Neural progenitor cell (in vitro differentiated cells): ENCODE measurements around the gene GLP1R. TPM values are rescaled to one million over a fixed set of nuclear protein-coding genes. Genes with fewer than 3 reads are reported as not detected.

Experiments
- DNase-seq: peaks from one replicate; pipeline ENCODE4 v3.0.0-alpha.2; 2016; ENCODE audit warnings: low spot score
- H2AFZ ChIP-seq: fragments of 200-600 bp; sonication (generic); replicated peaks from 2 replicates; pipeline ENCODE4 v1.6.1; 2016; ENCODE audit warnings: antibody characterized with exemption
- H3F3A ChIP-seq: fragments of 200-600 bp; sonication (generic); 2 replicates; pipeline ENCODE4 v1.6.1; 2016; ENCODE audit warnings: antibody characterized with exemption, low read depth
- H3K27ac ChIP-seq: fragments of 200-600 bp; sonication (generic); 2 replicates; pipeline ENCODE4 v1.5.1; 2016; ENCODE audit warnings: mild to moderate bottlenecking
- H3K27me3 ChIP-seq: fragments of 200-600 bp; sonication (generic); 2 replicates; pipeline ENCODE4 v1.6.1; 2016; ENCODE audit warnings: mild to moderate bottlenecking, moderate library complexity
- H3K36me3 ChIP-seq: fragments of 200-600 bp; sonication (generic); 2 replicates; pipeline ENCODE4 v1.5.1; 2016
- H3K4me1 ChIP-seq: fragments of 200-600 bp; sonication (generic); 2 replicates; pipeline ENCODE4 v1.6.1; 2016; ENCODE audit warnings: mixed run types
- H3K4me2 ChIP-seq: fragments of 200-600 bp; sonication (generic); 2 replicates; pipeline ENCODE4 v1.6.1; 2016
- H3K4me3 ChIP-seq: fragments of 200-600 bp; sonication (generic); 2 replicates; pipeline ENCODE4 v1.5.1; 2016
- H3K79me2 ChIP-seq: fragments of 200-600 bp; sonication (generic); 2 replicates; pipeline ENCODE4 v1.6.1; 2016; ENCODE audit warnings: low read depth
- H3K9ac ChIP-seq: fragments of 200-600 bp; sonication (generic); 2 replicates; pipeline ENCODE4 v1.6.1; 2016
- H3K9me3 ChIP-seq: fragments of 200-600 bp; sonication (generic); 2 replicates; pipeline ENCODE4 v1.5.1; 2016; ENCODE audit warnings: low read depth
- H4K20me1 ChIP-seq: fragments of 200-600 bp; sonication (generic); 2 replicates; pipeline ENCODE4 v1.6.1; 2016; ENCODE audit warnings: low read depth
- H3K27ac Mint-ChIP-seq: 3 replicates; pipeline ENCODE4 v1.8.0; 2021; ENCODE audit warnings: mixed read lengths
- H3K27me3 Mint-ChIP-seq: 2 replicates; pipeline ENCODE4 v1.8.0; 2022; ENCODE audit warnings: low read depth, mild to moderate bottlenecking, inconsistent platforms, moderate library complexity, mixed read lengths; ENCODE audit not compliant: insufficient read depth
- H3K36me3 Mint-ChIP-seq: 3 replicates; pipeline ENCODE4 v1.8.0; 2021; ENCODE audit warnings: mixed read lengths
- H3K4me1 Mint-ChIP-seq: 3 replicates; pipeline ENCODE4 v1.8.0; 2021; ENCODE audit warnings: mixed read lengths
- H3K4me3 Mint-ChIP-seq: 3 replicates; pipeline ENCODE4 v1.8.0; 2021; ENCODE audit warnings: mild to moderate bottlenecking, moderate library complexity, mixed read lengths
- H3K9me3 Mint-ChIP-seq: 3 replicates; pipeline ENCODE4 v1.8.0; 2020; ENCODE audit warnings: mixed read lengths
- CTCF ChIP-seq: fragments of 200-600 bp; sonication (generic); IDR thresholded peaks from 2 replicates; pipeline ENCODE4 v1.5.1; 2017; ENCODE audit warnings: antibody characterized with exemption, mild to moderate bottlenecking
- EZH2 ChIP-seq: fragments of 200-600 bp; sonication (generic); IDR thresholded peaks from 2 replicates; pipeline ENCODE4 v1.6.1; 2017; ENCODE audit warnings: antibody characterized with exemption, mild to moderate bottlenecking, moderate library complexity
- EZH2phosphoT487 ChIP-seq: fragments of 200-600 bp; sonication (generic); IDR thresholded peaks from 2 replicates; pipeline ENCODE4 v1.6.1; 2017; ENCODE audit warnings: antibody characterized with exemption
- total RNA-seq: library from RNA; depleted of rRNA; stranded (reverse); fragments of >200 nt; gene quantifications from 2 replicates; pipeline ENCODE4 v1.2.3, GENCODE V29; 2015; ENCODE audit warnings: low replicate concordance

The GLP1R gene
- total RNA-seq, 1 donor from 2014 or later = 0.82 TPM

GRCh38 chr6:39065561-39065960 is 17.0 kb downstream of the GLP1R start:
- H3K4me1 Mint-ChIP-seq = peaks cover 7% of the 10 kb centered on the region
- H3K79me2 ChIP-seq = no peaks in the 10 kb centered on the region
- no peak overlapping the region for H3K4me3 Mint-ChIP-seq
- no peaks in the 10 kb centered on the region for H3K27me3 ChIP-seq
- no peak overlapping the region for H2AFZ ChIP-seq
- no peaks in the 10 kb centered on the region for H3K36me3 ChIP-seq
- H3K4me3 ChIP-seq = no peak overlapping the region
- H3K9me3 Mint-ChIP-seq = no peaks in the 10 kb centered on the region
- no peak overlapping the region for H3K4me2 ChIP-seq
- DNase-seq = no peak
- no peak overlapping the region for H3K9ac ChIP-seq
- H4K20me1 ChIP-seq = no peaks in the 10 kb centered on the region
- H3K36me3 Mint-ChIP-seq = no peaks in the 10 kb centered on the region
- TF ChIP-seq CTCF = no peak
- TF ChIP-seq EZH2 = no peak
- TF ChIP-seq EZH2phosphoT487 = no peak
- peaks cover 4% of the 10 kb centered on the region for H3K27me3 Mint-ChIP-seq
- no peak overlapping the region for H3K27ac Mint-ChIP-seq
- H3K4me1 ChIP-seq = no peaks in the 10 kb centered on the region
- H3K27ac ChIP-seq = no peak overlapping the region
- H3K9me3 ChIP-seq = no peaks in the 10 kb centered on the region
- no peaks in the 10 kb centered on the region for H3F3A ChIP-seq

DNA sequence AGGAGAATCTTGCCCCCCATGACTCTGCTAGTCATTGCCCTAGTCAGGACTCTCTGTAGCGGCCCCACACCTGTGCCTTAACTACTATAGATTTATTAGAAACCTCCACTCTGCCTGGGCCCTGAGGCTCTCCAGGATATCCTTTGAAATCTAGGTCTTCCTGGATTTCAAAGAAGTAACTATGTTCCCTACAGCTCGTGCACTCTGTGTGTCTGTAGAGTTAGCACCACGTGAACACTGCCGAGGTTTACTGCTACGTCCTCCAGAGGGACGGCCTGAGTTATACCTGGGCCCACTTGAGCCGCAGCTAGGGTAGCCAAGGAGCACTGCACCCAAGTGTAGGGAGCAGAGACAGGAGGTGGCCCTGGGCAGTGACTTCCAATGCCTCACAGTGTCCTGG is 19.8 kb downstream of the GLP1R start:
- Mint-ChIP-seq H3K9me3 (no peaks in the 10 kb centered on the region), H3K27me3 (peaks cover 2% of the 10 kb centered on the region)

DNA sequence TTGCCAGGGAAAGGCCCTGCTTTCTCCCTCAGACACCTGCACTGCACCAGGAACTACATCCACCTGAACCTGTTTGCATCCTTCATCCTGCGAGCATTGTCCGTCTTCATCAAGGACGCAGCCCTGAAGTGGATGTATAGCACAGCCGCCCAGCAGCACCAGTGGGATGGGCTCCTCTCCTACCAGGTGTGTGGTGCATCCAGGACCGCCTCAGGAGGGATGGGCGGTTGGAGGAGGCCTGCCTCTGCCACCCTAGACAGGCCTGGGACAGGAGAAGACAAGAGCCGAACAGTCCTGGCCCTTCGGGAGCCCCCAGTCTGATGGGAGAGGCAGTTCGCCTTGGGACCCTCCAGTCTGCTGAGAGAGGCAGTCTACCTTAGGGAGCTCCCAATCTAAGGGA is 24.2 kb downstream of the GLP1R start:
- H2AFZ ChIP-seq = no peak overlapping the region
- H3K4me2 ChIP-seq = no peak overlapping the region
- H3K4me1 Mint-ChIP-seq = peaks cover 14% of the 10 kb centered on the region
- H4K20me1 ChIP-seq = no peaks in the 10 kb centered on the region
- no peaks in the 10 kb centered on the region for H3K9me3 ChIP-seq
- H3F3A ChIP-seq = no peaks in the 10 kb centered on the region
- no peak overlapping the region for H3K4me3 Mint-ChIP-seq
- no peaks in the 10 kb centered on the region for H3K36me3 Mint-ChIP-seq
- no peaks in the 10 kb centered on the region for H3K4me1 ChIP-seq
- no peaks in the 10 kb centered on the region for H3K9me3 Mint-ChIP-seq
- peaks cover 5% of the 10 kb centered on the region for H3K27me3 Mint-ChIP-seq
- no peaks in the 10 kb centered on the region for H3K27me3 ChIP-seq
- no peak overlapping the region for H3K9ac ChIP-seq
- H3K27ac Mint-ChIP-seq = no peak overlapping the region
- H3K4me3 ChIP-seq = no peak overlapping the region
- no peak for DNase-seq
- H3K79me2 ChIP-seq = no peaks in the 10 kb centered on the region
- H3K27ac ChIP-seq = no peak overlapping the region
- TF ChIP-seq EZH2phosphoT487 (no peak), CTCF (no peak), EZH2 (no peak)
- no peaks in the 10 kb centered on the region for H3K36me3 ChIP-seq

More for the DNA sequence above, 19.8 kb downstream of the GLP1R start:
- H3K27me3 ChIP-seq = no peaks in the 10 kb centered on the region
- no peaks in the 10 kb centered on the region for H3K79me2 ChIP-seq
- no peak overlapping the region for H3K4me2 ChIP-seq
- H3K4me1 ChIP-seq = no peaks in the 10 kb centered on the region
- Mint-ChIP-seq H3K4me3 (no peak overlapping the region), H3K36me3 (no peaks in the 10 kb centered on the region), H3K27ac (no peak overlapping the region), H3K4me1 (peaks cover 2% of the 10 kb centered on the region)
- H3K27ac ChIP-seq = no peak overlapping the region
- H3K4me3 ChIP-seq = no peak overlapping the region
- no peaks in the 10 kb centered on the region for H4K20me1 ChIP-seq
- no peaks in the 10 kb centered on the region for H3K36me3 ChIP-seq
- no peak for TF ChIP-seq CTCF
- no peak overlapping the region for H2AFZ ChIP-seq
- H3F3A ChIP-seq = no peaks in the 10 kb centered on the region
- no peaks in the 10 kb centered on the region for H3K9me3 ChIP-seq
- no peak overlapping the region for H3K9ac ChIP-seq
- DNase-seq = no peak
